Renal pelvis (tissue), 4 donors: ENCODE results near the gene MRPL42. TPM values are rescaled to one million over a fixed set of nuclear protein-coding genes. Genes with fewer than 3 reads are reported as not detected.
"Not testable (repeated sequence)": the region's sequence is repeated elsewhere in the genome, so short reads cannot be mapped to it uniquely, and the experiment has no call there.

Experiments used
- DNase-seq: peaks from one replicate; pipeline ENCODE4 v3.0.0-alpha.2; 2013
- polyA plus RNA-seq, 3 donors: library from polyadenylated mRNA; unstranded; fragments of 120-200 nt; gene quantifications; one replicate each; pipeline ENCODE4 v1.2.1, GENCODE V29; 2013; ENCODE audit not compliant: insufficient read length in 3 of 3

The MRPL42 gene
- polyA plus RNA-seq, 3 donors = 66.0 to 69.2 (median 68.4) TPM

DNA sequence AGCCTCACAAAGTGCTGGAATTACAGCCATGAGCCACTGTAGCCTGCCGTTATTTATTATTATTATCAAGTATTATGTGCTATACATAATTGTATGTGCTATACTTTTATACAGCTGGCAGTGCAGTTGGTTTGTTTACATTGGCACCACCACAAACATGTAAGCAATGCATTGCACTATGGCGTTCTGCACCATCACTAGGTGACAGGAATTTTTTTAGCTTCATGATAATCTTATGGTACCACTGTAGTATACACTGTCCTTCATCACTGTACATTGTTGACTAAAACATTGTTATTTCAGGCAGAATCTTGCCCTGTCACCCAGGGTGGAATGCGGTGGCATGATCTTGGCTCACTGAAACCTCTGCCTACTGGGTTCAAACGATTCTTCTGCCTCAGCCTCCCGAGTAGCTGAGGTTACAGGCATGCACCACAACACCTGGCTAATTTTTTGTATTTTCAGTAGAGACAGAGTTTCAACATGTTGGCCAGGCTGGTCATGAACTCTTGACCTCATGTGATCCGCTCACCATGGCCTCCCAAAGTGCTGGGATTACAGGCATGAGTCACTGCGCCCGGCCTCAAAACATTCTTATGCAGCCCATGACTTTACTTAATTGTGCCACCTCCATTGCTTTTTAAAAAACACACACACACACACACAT lies 17.1 kb downstream of the MRPL42 start:
- DNase-seq = no peak

DNA sequence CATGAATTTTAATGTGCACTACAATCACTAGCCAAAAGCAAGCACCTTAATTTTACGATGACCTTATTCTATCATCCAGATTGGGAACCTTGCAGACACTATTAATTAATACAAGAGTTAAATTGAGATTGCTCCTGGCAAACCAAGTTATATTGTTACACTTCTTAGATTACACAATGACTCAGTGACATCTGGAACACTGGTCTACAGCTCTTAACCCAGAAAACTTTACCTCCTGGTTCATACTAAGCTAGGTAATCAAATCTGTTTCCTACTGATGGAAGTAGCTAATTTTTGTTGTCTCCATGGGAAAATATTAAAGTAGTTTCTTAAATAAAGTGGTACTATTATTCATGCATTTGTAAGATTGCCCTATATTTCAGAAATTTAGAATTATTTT lies 25.5 kb downstream of the MRPL42 start:
- DNase-seq = not testable (repeated sequence)

DNA sequence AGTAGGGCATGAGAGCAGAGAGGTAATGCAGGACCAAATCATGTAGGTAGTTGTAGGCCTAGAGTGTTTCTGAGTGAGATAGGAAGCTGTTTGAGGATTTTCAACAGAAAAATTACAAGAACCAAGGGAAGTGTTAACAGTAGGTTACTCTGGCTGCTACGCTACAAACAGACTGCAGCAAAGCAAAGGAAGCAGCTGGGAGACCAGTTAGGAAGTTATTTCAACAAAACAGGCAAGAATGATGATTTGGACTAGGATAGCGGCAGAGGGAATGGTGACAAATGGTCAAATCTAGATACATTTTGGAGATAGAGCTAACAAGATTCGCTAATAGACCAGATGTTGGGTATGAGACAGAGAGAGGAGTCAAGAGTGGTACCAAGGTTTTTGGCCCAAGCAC lies 26.8 kb downstream of the MRPL42 start:
- no peak for DNase-seq

DNA sequence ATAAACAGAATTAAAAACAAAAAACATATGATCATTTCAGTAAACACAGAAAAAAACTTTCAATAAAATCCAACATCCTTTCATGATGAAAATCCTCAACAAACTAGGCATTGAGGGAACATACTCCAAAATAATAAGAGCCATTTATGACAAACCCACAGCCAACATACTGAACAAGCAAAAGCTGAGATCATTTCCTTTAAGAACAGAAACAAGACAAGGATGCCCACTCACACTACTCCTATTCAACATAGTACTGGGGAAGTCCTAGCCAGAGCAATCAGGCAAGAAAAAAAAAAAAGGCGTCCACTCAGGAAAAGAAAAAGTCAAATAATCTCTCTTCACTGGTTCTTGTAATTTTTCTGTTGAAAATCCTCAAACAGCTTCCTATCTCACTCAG lies 30.1 kb downstream of the MRPL42 start:
- no peak for DNase-seq

DNA sequence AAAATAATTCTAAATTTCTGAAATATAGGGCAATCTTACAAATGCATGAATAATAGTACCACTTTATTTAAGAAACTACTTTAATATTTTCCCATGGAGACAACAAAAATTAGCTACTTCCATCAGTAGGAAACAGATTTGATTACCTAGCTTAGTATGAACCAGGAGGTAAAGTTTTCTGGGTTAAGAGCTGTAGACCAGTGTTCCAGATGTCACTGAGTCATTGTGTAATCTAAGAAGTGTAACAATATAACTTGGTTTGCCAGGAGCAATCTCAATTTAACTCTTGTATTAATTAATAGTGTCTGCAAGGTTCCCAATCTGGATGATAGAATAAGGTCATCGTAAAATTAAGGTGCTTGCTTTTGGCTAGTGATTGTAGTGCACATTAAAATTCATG lies 31.5 kb downstream of the MRPL42 start:
- DNase-seq = not testable (repeated sequence)

DNA sequence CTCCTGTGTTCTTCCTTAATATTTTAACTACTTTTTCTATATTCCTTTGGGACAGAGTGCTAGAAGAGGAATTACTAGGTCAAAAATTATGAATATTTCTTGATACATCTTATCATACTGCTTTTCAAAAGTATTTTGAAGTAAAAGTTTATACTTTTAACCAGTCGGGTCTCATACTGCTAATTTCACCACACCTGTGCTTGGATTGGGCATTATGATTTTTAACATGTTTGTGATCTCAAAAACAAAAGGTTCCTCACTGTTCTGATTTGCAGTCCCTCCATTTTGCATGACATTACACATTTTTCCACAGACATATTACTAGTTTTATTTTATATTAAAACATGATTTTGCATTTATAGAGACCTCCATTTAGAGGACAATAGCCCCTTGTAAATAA lies 32.9 kb downstream of the MRPL42 start:
- no peak for DNase-seq

DNA sequence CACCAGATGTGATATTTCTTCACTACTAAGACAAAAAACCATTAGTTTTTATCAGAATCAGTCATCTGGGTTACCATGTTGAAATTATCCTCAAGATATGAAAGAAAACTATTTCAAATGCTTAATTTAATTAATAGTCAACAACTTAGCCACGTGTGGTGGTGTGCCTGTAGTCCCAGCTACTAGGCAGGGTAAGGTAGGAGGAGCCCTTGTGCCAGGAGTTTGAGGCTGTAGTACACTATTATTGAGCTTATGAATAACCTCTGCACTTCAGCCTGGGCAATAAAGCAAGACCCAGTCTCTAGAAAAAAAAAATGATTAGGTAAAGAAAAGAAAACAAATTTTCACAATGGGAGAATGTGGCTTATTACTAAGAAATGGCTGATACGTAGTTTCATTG lies 33.4 kb downstream of the MRPL42 start:
- no peak for DNase-seq

DNA sequence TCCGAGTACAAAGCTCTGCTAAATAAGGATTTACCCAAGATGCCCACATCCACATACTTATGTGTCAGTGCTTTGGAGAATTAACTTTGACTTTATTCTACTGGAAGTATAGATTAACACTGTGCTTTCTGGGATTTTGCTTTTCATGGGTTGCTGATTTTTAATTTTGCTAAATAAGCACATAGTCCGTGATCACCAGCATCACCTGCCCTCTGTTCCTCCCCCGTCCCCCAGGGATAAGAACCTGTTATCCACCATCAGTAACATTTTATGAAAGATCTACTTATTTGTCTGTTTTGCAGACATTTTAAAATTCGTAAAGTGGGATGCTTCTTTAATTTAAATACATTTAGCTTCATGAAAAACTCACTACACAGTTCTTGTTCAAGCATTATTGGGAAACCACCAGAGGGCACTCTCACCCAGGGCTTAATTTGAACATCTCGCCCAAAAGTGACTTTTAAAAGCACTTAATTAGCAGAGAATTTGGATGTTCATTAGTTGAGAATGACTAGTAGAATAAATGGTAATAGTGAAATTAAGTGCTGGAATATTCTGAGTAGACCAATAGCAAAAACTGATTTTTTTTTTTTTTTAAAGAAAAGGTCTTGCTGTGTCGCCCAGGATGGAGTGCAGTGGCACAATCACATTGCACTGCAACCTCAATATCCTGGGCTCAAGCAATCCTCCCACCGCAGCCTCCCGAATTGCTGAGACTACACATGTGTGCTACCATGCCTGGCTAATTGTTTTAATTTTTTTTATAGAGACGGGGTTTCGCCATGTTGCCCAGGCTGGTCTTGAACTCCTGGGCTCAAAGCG lies 35.7 kb downstream of the MRPL42 start:
- peak; percentile 29 for DNase-seq

DNA sequence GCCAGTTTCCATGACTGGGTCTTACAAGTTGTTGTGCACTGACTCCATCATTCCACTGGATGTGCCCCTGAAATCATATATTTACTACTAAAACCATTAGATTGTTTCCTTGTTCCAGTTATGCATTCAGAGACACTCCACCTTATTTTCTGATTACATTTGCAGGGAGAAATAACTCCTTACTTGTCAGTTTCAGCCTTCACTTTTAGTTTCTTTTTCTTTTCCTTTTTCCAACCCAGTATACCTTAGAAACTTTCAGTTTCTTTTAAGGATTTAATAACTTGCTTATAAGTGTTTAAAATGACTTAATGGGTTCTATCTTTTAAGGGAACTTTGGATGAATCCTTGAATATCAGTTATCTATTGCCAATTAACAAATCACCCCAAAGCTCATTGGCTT lies 39.9 kb downstream of the MRPL42 start:
- DNase-seq = no peak

DNA sequence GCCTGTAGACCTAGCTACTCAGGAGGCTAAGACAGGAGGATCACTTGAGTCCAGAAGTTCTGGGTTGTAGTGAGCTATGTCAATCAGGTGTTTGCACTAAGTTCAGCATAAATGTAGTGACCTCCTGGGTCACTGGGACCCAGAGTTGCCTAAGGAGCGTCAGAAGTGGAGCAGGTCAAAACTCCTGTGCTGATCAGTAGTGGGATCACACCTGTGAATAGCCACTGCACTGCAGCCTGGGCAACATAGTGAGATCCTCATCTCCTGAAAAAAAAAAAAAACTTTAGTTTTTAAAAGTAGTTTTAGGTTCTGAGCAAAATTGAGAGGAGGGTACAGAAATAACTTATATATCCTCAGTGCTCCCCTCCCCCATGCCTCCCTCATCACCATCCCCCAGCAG lies 42.2 kb downstream of the MRPL42 start:
- no peak for DNase-seq

DNA sequence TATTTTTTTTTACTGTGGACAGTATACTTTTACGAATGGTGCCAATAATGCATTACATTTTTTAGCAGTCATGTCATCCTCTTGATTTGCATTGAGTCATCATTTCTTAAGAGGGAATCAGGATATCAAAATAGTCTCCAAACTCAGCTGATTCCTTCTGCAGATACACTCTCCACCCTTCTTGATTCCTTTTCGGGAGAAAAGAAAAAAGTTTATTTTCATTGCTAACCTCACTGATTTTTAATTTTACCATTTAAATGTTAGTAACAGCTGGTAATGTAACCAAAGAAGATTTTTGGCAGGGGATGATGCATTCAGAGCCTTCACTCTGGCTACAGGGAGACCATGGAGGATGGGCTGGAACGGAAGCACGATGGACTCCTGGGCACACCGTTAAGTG lies 47.5 kb downstream of the MRPL42 start:
- DNase-seq = no peak

DNA sequence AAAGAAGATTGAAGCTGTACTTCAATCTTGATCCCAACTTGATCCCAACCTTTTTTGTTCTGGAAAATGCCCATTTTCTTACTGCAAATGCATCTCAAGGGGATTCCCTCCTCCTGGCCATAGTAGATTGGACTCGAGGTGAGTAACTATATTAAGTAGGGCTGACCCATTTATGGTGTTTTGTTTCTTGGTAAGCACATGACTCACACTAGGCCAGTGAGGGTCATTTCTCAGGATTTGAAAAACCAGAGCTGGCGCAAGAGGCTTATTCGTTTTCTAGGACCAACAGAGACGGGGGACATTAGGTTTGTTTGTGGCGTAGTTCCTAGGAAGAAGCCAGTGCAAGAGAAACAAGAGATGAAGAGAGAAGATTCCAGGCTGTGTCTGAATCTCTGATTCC lies 51.4 kb downstream of the MRPL42 start:
- DNase-seq = no peak

DNA sequence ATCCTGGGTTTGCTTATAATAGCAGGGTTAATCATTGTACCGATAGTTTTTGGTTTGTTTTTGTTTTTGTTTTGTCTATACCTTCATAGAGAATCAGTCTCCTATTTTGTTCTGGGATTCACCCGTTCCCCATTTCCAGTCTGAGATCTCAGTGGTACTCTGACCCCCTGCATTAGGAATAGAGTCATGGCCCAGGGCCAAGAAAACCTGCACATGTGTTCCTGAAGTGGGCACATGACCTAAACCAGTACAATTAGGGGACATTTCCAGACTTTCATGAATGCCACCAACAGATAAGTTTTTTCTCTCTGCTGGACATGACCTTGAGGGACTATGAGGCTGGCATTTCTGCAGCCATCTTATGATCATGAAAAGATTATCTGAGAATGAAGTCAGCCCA lies 52.5 kb downstream of the MRPL42 start:
- DNase-seq = no peak

DNA sequence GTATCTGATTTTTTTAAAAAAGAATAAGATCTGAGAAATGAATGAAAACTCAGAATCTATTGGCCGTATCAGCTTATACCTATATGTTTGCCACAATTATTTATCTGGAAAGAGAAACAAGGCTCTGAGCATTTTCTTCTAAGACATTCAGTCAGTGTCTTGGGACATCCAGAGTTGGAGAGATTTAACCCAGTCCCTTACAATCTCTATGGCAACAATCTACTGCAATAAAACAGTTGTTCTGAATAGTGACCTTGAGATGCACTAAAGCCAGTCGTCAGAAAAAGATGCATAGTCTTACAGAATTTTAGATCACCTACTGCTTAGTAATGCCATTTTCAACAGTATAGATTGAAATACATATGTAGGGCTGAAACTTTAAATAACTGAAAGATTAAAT lies 53.1 kb downstream of the MRPL42 start:
- no peak for DNase-seq

DNA sequence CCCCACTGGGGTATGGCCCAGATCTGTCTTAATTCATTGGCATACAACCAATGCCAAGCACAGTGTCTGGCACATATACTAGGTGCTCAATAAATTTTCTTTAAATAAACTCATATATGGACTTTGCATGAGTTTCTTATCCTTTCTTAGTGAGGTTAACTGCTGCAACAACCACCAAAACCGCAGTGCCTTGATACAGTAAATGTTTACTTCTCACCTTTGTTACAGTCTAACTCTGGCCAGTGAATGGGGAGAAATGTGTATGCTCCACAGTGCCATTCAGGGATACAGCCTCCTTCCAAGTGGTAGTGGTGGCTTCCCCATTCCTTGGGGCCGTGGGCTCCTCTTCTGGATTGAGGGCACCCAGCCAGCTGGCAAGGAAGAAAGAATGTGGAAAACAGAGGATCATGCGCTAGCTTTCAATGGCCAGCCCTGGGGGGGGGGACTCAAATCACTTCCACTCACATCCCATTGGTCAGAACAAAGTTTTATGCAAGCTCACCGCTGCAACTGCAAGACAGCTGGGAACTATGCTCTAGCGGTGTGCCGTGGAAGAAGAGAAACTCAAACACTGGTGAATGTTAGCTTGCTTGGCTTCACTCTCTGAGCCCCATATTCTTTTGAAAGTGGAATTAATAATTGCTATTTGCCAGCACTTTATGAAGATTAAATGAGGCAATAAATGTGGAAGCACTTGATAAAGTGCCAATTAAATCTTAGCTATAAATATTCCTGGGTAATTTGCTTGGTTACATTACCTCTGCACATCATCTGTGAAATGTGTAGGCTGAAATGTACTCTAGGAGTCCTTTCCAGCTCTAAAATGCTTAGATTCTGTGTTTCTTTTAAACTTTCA lies 54.1 kb downstream of the MRPL42 start:
- no peak for DNase-seq

DNA sequence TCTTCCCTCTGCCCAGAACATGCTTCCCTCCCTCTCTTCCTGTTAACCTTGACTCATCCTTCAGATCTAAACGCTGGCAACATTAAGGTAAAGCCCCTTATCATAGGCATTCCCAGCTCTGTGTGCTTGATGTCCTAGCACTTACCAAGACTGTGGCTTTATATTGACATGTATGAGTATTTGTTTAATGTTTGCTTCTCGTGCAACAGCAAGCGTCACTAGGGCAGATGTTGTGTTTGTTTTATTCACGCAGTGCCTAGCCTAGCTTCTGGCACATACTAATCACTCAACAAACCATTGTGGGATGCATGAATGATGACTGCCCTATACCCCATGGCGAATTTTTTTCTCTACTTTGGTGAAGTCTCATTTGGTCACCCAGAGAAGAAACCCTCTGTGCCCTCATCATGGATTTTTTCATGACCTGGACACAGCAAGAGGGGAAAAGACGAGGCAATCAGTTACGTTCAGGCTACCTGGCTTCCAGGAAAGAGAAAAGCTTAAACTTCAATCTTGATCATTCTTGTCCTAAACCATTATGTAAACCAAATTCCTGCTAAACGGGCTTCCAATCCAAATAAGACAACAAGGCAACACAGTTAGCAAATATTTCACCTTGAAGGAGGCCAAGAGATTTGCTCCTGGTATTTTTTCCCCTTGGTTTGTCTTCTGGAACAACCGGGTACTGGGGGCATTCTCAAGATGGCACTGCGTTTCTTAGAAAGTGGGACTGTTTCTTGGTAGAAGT lies 57.2 kb downstream of the MRPL42 start:
- no peak for DNase-seq

DNA sequence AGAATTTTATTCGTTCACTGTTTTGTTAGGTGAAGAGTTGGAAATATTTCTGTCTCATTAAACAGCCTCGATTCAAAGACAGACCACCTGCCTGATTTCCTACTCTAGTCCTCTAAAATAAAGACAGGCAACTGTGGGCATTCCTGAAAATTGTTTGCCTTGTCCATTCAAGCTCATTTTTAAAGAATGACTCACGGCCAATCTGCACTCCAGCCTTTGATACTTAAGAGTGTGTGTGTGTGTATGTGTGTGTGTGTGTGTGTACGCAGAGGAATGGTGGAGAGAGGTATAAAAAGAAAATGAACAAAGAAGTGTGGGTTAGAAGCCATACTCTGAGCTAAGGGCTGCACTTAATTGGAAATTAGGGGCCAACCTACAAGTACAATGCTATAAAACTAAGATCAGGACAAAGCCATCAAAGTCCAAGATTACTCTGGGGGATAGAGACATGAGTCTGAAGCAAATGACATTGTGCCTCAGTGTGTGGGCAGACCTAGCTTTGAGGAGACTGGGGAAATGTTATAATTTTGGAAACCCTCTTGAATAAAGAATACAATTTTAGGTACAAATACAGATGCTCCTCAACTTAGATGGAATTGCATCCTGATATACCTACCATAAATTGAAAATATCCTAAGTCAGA lies 59.6 kb downstream of the MRPL42 start:
- DNase-seq = no peak

DNA sequence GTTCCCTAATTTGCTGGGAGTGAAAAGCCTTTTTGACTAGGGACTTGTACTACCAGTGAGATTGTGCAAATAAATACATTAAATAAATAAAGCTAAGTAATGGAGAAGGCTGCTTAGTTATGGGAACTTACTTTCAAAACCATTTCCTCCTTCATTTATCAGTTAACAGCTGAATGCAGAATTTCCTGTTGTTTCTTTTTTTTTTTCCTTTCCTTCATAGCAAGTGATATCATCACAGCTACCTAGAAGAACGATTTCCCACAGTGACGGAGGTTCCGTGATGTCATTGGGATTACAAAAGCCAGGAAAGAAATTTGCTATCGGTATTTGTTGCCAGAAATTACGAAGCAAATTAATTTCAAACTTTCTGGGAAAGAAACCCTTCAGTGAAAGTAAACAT lies 63.0 kb downstream of the MRPL42 start:
- DNase-seq = no peak

DNA sequence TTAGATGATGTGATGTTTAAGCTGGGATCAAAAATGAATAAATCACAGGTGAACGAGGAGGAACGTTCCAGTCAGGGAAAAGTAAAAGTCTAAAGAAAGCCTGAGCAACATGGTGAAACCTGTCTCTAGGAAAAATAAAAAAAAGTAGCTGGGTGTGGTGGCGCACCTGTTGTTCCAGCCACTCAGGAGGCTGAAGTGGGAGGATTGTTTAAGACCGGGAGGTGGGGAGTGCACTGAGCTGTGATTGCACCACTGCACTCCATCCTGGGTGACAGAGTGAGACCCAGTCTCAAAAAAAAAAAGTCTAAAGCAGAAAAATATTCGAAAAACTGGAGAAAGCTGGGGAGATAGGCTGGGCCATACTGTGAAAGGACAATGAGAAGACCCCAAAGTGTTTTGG lies 66.0 kb downstream of the MRPL42 start:
- DNase-seq = no peak

DNA sequence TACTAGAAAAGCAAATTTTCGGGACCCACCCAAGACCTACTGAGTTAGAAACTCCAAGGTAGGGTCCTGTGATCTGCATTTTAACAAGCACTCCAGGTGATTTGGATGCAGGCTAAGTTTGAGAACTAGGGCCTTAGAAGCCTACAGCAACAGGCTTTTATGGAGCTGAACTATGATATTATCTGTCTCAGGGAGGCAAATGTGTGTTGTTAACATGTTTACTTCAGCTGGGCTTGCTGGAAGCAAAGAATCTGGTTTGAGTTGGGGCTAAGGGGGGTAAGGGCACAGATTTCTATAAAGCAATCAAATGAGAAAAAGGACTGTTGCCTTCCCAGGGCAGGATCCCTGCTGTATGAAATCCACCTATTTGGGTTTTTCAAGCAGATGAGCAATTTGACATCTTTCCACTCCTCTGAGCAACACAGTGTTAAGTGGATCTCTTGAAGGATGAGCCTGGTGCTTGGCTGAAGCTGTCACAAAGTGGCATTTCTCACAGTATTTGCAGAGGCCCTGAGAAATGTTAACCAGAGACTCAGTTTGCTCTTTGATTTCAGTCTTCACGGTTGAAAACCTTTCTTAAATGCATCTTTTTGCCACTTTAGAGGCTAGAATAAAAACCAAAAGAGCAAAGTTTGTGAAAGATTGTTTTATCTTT lies 68.9 kb downstream of the MRPL42 start:
- DNase-seq = no peak
